HG03378 (cell line): ENCODE measurements around the gene CPEB4.

Experiments
- ATAC-seq: cut with Tn5 transposase; IDR thresholded peaks from one replicate; pipeline ENCODE4 v1.9.1; 2021; ENCODE audit warnings: mild to moderate bottlenecking, moderate library complexity; ENCODE audit not compliant: unreplicated experiment

The CPEB4 gene

GRCh38 chr5:173941102-173941501 is 53.0 kb downstream of the CPEB4 start:
- no peak for ATAC-seq

- no peak for ATAC-seq
Observed at GRCh38 chr5:173941758-173942401, 53.7 kb downstream of the CPEB4 start.

- ATAC-seq: no peak
Observed at GRCh38 chr5:173944511-173944910, 56.4 kb downstream of the CPEB4 start.

GRCh38 chr5:173945160-173945559 is 57.0 kb downstream of the CPEB4 start:
- no peak for ATAC-seq

- ATAC-seq: no peak
Observed at GRCh38 chr5:173946323-173946722, 58.2 kb downstream of the CPEB4 start.

- ATAC-seq: no peak
Observed at GRCh38 chr5:173950829-173951228, 62.7 kb downstream of the CPEB4 start.

GRCh38 chr5:173953528-173954090 is 65.5 kb downstream of the CPEB4 start:
- ATAC-seq: no peak

- ATAC-seq: no peak
Observed at GRCh38 chr5:173954671-173955521, 66.7 kb downstream of the CPEB4 start.

- ATAC-seq: no peak
Observed at GRCh38 chr5:173960986-173961385, 72.8 kb downstream of the CPEB4 start.

- ATAC-seq: no peak
Observed at GRCh38 chr5:173961418-173961817, 73.3 kb downstream of the CPEB4 start.

- ATAC-seq: no peak
Observed at GRCh38 chr5:173962436-173962972, 74.4 kb downstream of the CPEB4 start.

GRCh38 chr5:173963182-173963838 is 75.2 kb downstream of the CPEB4 start:
- ATAC-seq: no peak

GRCh38 chr5:173963867-173964441 is 75.8 kb downstream of the CPEB4 start:
- no peak for ATAC-seq

- ATAC-seq: no peak
Observed at GRCh38 chr5:173964506-173964905, 76.4 kb downstream of the CPEB4 start.

- ATAC-seq: no peak
Observed at GRCh38 chr5:173967241-173967640, 79.1 kb downstream of the CPEB4 start.

GRCh38 chr5:173968154-173968797 is 80.1 kb downstream of the CPEB4 start:
- no peak for ATAC-seq

- ATAC-seq: no peak
Observed at GRCh38 chr5:173969167-173970049, 81.3 kb downstream of the CPEB4 start.

- ATAC-seq: no peak
Observed at GRCh38 chr5:173970878-173971650, 82.9 kb downstream of the CPEB4 start.
